Skeletal muscle satellite cell (primary cell): Measurements from ENCODE around the gene ITK.
"Not testable (repeated sequence)": the region's sequence is repeated elsewhere in the genome, so short reads cannot be mapped to it uniquely, and the experiment has no call there.

Source experiments
- H3K27me3 ChIP-seq: 2 replicates; pipeline ENCODE4 v1.7.0; 2013; ENCODE audit warnings: low read length; ENCODE audit not compliant: control insufficient read depth, insufficient read depth
- H3K36me3 ChIP-seq: 2 replicates; pipeline ENCODE4 v1.7.0; 2013; ENCODE audit warnings: mild to moderate bottlenecking, control low read depth, low read length; ENCODE audit not compliant: insufficient read depth
- H3K4me1 ChIP-seq: 2 replicates; pipeline ENCODE4 v1.7.0; 2013; ENCODE audit warnings: low read length; ENCODE audit not compliant: control insufficient read depth, insufficient read depth
- H3K4me2 ChIP-seq: 2 replicates; pipeline ENCODE4 v1.7.0; 2013; ENCODE audit warnings: mild to moderate bottlenecking, low read length
- H3K4me3 ChIP-seq: 2 replicates; pipeline ENCODE4 v1.7.0; 2013; ENCODE audit warnings: low read length
- H3K9ac ChIP-seq: 2 replicates; pipeline ENCODE4 v1.7.0; 2013; ENCODE audit warnings: mild to moderate bottlenecking, low read depth, low read length, moderate library complexity
- H3K9me3 ChIP-seq: replicated peaks from 2 replicates; pipeline ENCODE4 v1.7.0; 2013; ENCODE audit warnings: mild to moderate bottlenecking, control low read depth, low read length

Gene ITK

GRCh38 chr5:157175071-157175612 lies 5.5 kb upstream of the ITK start:
- no peaks in the 10 kb centered on the region for H3K4me1 ChIP-seq
- H3K27me3 ChIP-seq = no peaks in the 10 kb centered on the region

GRCh38 chr5:157177953-157178352 lies 2.7 kb upstream of the ITK start:
- no peak overlapping the region for H3K9ac ChIP-seq
- H3K4me1 ChIP-seq = no peaks in the 10 kb centered on the region
- no peak overlapping the region for H3K4me3 ChIP-seq
- H3K4me2 ChIP-seq = no peak overlapping the region
- H3K9me3 ChIP-seq = no peaks in the 10 kb centered on the region
- no peaks in the 10 kb centered on the region for H3K36me3 ChIP-seq
- H3K27me3 ChIP-seq = no peaks in the 10 kb centered on the region

More at GRCh38 chr5:157175071-157175612, 5.5 kb upstream of the ITK start:
- Histone ChIP-seq H3K4me3 (no peak overlapping the region), H3K36me3 (no peaks in the 10 kb centered on the region), H3K9ac (no peak overlapping the region), H3K4me2 (no peak overlapping the region), H3K9me3 (no peaks in the 10 kb centered on the region)

GRCh38 chr5:157178966-157179365 lies 1.7 kb upstream of the ITK start:
- H3K4me3 ChIP-seq = no peak overlapping the region

GRCh38 chr5:157182143-157182757 lies 1.6 kb downstream of the ITK start:
- H3K9ac ChIP-seq = no peak overlapping the region
- no peak overlapping the region for H3K4me3 ChIP-seq
- no peaks in the 10 kb centered on the region for H3K4me1 ChIP-seq

More at GRCh38 chr5:157178966-157179365, 1.7 kb upstream of the ITK start:
- Histone ChIP-seq H3K4me1 (no peaks in the 10 kb centered on the region), H3K4me2 (no peak overlapping the region), H3K27me3 (peaks cover 5% of the 10 kb centered on the region), H3K9me3 (no peaks in the 10 kb centered on the region), H3K36me3 (no peaks in the 10 kb centered on the region), H3K9ac (no peak overlapping the region)

DNA sequence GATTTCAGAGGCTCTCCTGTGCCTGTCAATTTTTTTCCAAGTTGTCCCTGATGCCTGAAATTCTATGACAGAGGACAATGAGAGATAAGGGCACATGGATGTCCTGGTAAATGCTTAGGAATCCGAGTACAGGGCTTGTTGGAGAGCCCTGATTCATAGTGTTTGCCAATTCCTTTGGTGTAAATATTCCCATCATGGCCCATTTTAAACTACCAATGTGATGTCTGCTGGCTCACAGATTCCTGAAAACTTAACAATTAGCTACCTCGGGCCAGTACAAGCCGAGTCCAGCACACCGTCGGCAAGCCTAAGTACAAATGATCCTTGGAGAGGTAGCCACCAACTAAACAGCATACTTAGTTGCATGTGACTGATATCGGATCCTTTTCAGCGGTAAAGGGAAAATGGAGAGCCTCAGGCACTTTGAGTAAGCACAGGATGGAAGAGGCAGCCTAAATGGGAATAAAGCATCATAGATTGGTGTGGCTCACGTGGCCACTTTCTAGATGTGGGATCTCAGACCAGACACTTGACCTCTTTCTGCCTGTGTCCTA lies 3.6 kb downstream of the ITK start:
- Histone ChIP-seq H3K9ac (no peak overlapping the region), H3K4me2 (no peak overlapping the region), H3K27me3 (peaks cover 19% of the 10 kb centered on the region), H3K4me1 (no peaks in the 10 kb centered on the region), H3K4me3 (no peak overlapping the region), H3K9me3 (no peaks in the 10 kb centered on the region), H3K36me3 (no peaks in the 10 kb centered on the region)

More at GRCh38 chr5:157182143-157182757, 1.6 kb downstream of the ITK start:
- no peaks in the 10 kb centered on the region for H3K36me3 ChIP-seq
- no peaks in the 10 kb centered on the region for H3K9me3 ChIP-seq
- peaks cover 11% of the 10 kb centered on the region for H3K27me3 ChIP-seq
- H3K4me2 ChIP-seq = no peak overlapping the region

- not testable (repeated sequence) for H3K9ac ChIP-seq, H3K9me3 ChIP-seq, H3K4me1 ChIP-seq, H3K4me2 ChIP-seq, H3K4me3 ChIP-seq, H3K36me3 ChIP-seq
- H3K27me3 ChIP-seq = peaks cover 19% of the 10 kb centered on the region
Observed at GRCh38 chr5:157185122-157185521, 4.5 kb downstream of the ITK start.

DNA sequence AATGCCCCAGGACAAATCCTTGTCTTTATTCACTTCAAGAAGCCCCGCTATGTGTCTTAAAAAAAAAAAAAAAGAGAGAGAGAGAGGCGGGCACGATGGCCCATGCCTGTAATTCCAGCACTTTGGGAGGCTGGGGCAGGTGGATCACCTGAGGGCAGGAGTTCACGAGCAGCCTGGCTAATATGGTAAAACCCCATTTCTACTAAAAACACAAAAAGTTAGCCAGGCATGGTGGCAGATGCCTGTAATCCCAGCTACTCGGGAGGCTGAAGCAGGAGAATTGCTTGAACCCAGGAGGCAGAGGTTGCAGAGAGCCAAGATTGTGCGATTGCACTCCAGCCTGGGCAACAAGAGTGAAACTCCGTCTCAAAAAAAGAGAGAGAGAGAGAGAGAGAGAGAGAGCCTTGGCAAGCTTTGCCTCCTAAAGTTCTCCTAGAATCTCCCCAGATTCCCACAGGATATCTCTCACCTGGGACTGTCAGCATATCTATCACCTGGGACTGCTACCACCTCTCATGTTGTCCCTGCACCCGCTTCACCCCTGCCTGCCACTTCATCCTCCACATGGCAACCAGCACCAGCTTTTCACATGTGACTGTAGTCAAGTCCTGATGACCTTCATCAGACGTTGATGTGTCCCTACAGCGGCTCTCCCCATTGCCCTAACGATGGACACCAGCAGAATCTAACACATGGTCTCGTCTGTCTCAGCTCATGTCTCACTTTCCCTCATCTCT lies 5.8 kb downstream of the ITK start:
- no peak overlapping the region for H3K4me3 ChIP-seq

GRCh38 chr5:157187046-157187754 lies 6.6 kb downstream of the ITK start:
- Histone ChIP-seq H3K9me3 (no peaks in the 10 kb centered on the region), H3K9ac (no peak overlapping the region), H3K4me1 (no peaks in the 10 kb centered on the region), H3K27me3 (peaks cover 25% of the 10 kb centered on the region), H3K4me2 (no peak overlapping the region), H3K36me3 (no peaks in the 10 kb centered on the region), H3K4me3 (no peak overlapping the region)

More for the DNA sequence above, 5.8 kb downstream of the ITK start:
- Histone ChIP-seq H3K27me3 (peaks cover 19% of the 10 kb centered on the region), H3K36me3 (no peaks in the 10 kb centered on the region), H3K4me1 (no peaks in the 10 kb centered on the region), H3K9me3 (no peaks in the 10 kb centered on the region), H3K9ac (no peak overlapping the region), H3K4me2 (no peak overlapping the region)

GRCh38 chr5:157188270-157188669 lies 7.6 kb downstream of the ITK start:
- Histone ChIP-seq H3K9ac (no peak overlapping the region), H3K4me1 (no peaks in the 10 kb centered on the region), H3K4me3 (no peak overlapping the region), H3K4me2 (no peak overlapping the region), H3K27me3 (peaks cover 25% of the 10 kb centered on the region), H3K9me3 (no peaks in the 10 kb centered on the region), H3K36me3 (no peaks in the 10 kb centered on the region)

GRCh38 chr5:157189223-157189622 lies 8.6 kb downstream of the ITK start:
- Histone ChIP-seq H3K9ac (no peak overlapping the region), H3K9me3 (no peaks in the 10 kb centered on the region), H3K4me2 (no peak overlapping the region), H3K4me1 (no peaks in the 10 kb centered on the region), H3K27me3 (peaks cover 17% of the 10 kb centered on the region), H3K4me3 (no peak overlapping the region), H3K36me3 (no peaks in the 10 kb centered on the region)

- Histone ChIP-seq H3K27me3 (peaks cover 17% of the 10 kb centered on the region), H3K4me3 (no peak overlapping the region), H3K9ac (no peak overlapping the region), H3K4me2 (no peak overlapping the region), H3K36me3 (no peaks in the 10 kb centered on the region), H3K9me3 (no peaks in the 10 kb centered on the region), H3K4me1 (no peaks in the 10 kb centered on the region)
Observed at GRCh38 chr5:157193699-157194424, 13.2 kb downstream of the ITK start.
